ENCODE measurements around the gene CDK8. TPM values are rescaled to one million over a fixed set of nuclear protein-coding genes. Genes with fewer than 3 reads are reported as not detected.

Gene CDK8
- total and polyA plus RNA-seq, 2 experiments from 2014 or later = 16.1 to 27.0 TPM

DNA sequence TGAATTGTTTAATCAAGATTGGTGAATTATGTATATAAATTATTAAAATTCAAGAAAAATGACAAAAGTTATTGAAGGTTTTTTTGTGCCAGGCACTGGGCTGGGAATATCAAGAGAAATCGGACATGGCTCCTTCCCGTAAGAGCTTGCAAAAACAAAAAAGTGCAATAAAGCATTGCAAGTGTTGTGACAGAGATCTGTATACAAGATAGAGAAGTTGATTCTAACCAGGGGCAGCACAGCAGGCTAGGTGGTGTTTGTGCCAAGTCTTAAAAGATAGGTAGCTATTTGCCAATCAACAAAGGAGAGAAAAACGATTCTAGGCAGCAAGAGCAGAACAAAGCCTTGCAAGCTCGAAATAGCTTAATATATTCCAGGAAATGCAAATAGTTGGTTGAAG is 179.8 kb downstream of the CDK8 start:
- Histone ChIP-seq H3K27ac (no peak overlapping the region), H3K9me2 (replicated peaks; ENCODE audit: insufficient read depth) (no peaks in the 10 kb centered on the region), H3K36me3 (replicated peaks; ENCODE audit: insufficient read depth, low read depth) (no peaks in the 10 kb centered on the region), H3K4me3 (no peak overlapping the region), H3K9me3 (ENCODE audit: low read depth) (peaks cover 14% of the 10 kb centered on the region), H4K20me1 (ENCODE audit: insufficient read depth, poor library complexity, severe bottlenecking) (no peaks in the 10 kb centered on the region), H3K4me2 (no peak overlapping the region), H2AFZ (no peak overlapping the region), H3K79me2 (no peaks in the 10 kb centered on the region), H3K27me3 (no peaks in the 10 kb centered on the region), H3K4me1 (ENCODE audit: insufficient read depth) (no peaks in the 10 kb centered on the region)
- DNase-seq (ENCODE audit: low spot score) = no peak
- TF ChIP-seq, protein P1, sequence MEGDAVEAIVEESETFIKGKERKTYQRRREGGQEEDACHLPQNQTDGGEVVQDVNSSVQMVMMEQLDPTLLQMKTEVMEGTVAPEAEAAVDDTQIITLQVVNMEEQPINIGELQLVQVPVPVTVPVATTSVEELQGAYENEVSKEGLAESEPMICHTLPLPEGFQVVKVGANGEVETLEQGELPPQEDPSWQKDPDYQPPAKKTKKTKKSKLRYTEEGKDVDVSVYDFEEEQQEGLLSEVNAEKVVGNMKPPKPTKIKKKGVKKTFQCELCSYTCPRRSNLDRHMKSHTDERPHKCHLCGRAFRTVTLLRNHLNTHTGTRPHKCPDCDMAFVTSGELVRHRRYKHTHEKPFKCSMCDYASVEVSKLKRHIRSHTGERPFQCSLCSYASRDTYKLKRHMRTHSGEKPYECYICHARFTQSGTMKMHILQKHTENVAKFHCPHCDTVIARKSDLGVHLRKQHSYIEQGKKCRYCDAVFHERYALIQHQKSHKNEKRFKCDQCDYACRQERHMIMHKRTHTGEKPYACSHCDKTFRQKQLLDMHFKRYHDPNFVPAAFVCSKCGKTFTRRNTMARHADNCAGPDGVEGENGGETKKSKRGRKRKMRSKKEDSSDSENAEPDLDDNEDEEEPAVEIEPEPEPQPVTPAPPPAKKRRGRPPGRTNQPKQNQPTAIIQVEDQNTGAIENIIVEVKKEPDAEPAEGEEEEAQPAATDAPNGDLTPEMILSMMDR (IDR thresholded peaks at IDR 0.05; ENCODE audit: poor library complexity) = no peak
- no peak for TF ChIP-seq EZH2 (IDR thresholded peaks at IDR 0.05; ENCODE audit: borderline replicate concordance)
- WGBS (ENCODE audit: low lambda C conversion rate, missing lambda C conversion rate) = 77% methylated on average over 4 of the region's 4 CpGs

DNA sequence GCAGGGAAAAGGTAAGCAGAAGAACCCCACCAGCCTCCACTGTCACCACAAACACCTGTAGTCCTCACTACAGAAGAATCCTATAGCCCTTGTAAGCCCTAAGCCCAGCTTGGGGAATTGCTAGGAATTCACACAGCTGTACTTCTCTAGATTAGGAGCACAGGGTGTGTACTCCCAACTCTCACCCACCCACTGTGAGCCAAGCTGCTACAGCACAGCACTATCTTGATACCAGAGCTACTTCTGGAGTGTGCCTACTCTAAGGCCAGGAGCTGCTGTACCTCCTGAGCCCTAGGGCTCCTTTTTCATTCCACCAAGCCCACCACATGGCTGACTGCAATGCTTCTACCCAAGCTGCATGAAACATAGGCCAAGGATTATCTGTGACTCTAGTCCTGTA is 181.2 kb downstream of the CDK8 start:
- H2AFZ ChIP-seq = no peak overlapping the region
- no peaks in the 10 kb centered on the region for H3K36me3 ChIP-seq (replicated peaks; ENCODE audit: insufficient read depth, low read depth)
- H3K9me3 ChIP-seq (ENCODE audit: low read depth) = peaks cover 14% of the 10 kb centered on the region
- H3K79me2 ChIP-seq = no peaks in the 10 kb centered on the region
- no peak overlapping the region for H3K27ac ChIP-seq
- no peaks in the 10 kb centered on the region for H4K20me1 ChIP-seq (ENCODE audit: insufficient read depth, poor library complexity, severe bottlenecking)
- no peaks in the 10 kb centered on the region for H3K9me2 ChIP-seq (replicated peaks; ENCODE audit: insufficient read depth)
- no peak overlapping the region for H3K4me3 ChIP-seq
- H3K4me2 ChIP-seq = no peak overlapping the region
- H3K27me3 ChIP-seq = no peaks in the 10 kb centered on the region
- no peak for TF ChIP-seq EZH2phosphoT487 (IDR thresholded peaks at IDR 0.05; ENCODE audit: low read depth, severe bottlenecking, unreplicated experiment)
- TF ChIP-seq EZH2 (IDR thresholded peaks at IDR 0.05; ENCODE audit: borderline replicate concordance) = no peak
- TF ChIP-seq, protein P1 (IDR thresholded peaks at IDR 0.05; ENCODE audit: poor library complexity) = no peak
- H3K4me1 ChIP-seq (ENCODE audit: insufficient read depth) = no peaks in the 10 kb centered on the region
- DNase-seq (ENCODE audit: low spot score) = no peak

DNA sequence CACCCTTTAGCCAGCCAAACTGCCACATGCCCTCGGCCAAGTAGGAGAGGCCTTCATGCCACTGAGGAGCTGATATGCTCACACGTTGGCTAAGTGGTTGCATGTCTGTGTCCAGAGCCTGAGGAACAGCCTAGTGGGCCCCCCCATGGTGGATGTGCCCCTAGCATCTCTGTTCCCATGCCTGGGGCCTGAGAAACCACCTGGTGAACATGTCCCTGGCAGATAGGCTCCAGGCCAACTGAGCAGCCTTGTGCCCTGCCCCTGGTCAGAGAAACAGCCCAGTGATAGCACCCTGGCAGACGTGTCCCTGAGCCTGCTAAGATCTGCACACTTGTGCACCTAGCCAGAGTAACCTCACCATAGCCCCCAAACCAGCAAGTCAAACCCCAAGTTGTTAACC is 181.7 kb downstream of the CDK8 start:
- Histone ChIP-seq H4K20me1 (ENCODE audit: insufficient read depth, poor library complexity, severe bottlenecking) (no peaks in the 10 kb centered on the region), H3K79me2 (no peaks in the 10 kb centered on the region), H3K9me2 (replicated peaks; ENCODE audit: insufficient read depth) (no peaks in the 10 kb centered on the region), H2AFZ (no peak overlapping the region), H3K27ac (no peak overlapping the region), H3K27me3 (no peaks in the 10 kb centered on the region), H3K4me3 (no peak overlapping the region), H3K9me3 (ENCODE audit: low read depth) (peaks cover 14% of the 10 kb centered on the region), H3K4me1 (ENCODE audit: insufficient read depth) (no peaks in the 10 kb centered on the region), H3K4me2 (no peak overlapping the region), H3K36me3 (replicated peaks; ENCODE audit: insufficient read depth, low read depth) (no peaks in the 10 kb centered on the region)
- TF ChIP-seq, protein P1 (IDR thresholded peaks at IDR 0.05; ENCODE audit: poor library complexity) = no peak
- TF ChIP-seq EZH2 (IDR thresholded peaks at IDR 0.05; ENCODE audit: borderline replicate concordance) = no peak
- no peak for DNase-seq (ENCODE audit: low spot score)
- 69% methylated on average over 3 of the region's 3 CpGs for WGBS (ENCODE audit: low lambda C conversion rate, missing lambda C conversion rate)

DNA sequence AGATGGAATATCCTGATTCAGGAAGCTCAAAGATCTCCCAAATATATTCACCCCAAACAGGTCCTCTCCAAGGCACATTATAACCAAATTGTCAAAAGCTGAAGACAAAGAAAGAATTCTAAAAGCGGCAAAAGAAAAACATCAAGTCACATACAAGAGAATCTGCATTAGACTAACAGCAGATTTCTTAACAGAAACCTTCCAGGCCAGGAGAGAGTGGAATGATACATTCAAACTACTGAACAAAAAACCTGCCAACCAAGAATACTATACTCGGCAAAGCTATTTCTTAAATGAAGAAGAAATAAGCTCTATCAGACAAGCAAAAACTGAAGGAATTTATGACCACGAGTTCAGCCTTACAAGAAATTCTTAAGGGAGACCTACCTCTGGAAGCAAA is 183.0 kb downstream of the CDK8 start:
- Histone ChIP-seq H3K4me2 (no peak overlapping the region), H3K79me2 (no peaks in the 10 kb centered on the region), H2AFZ (no peak overlapping the region), H3K4me1 (ENCODE audit: insufficient read depth) (no peaks in the 10 kb centered on the region), H3K27ac (no peak overlapping the region), H3K27me3 (no peaks in the 10 kb centered on the region), H3K9me2 (replicated peaks; ENCODE audit: insufficient read depth) (no peaks in the 10 kb centered on the region), H3K4me3 (no peak overlapping the region), H4K20me1 (ENCODE audit: insufficient read depth, poor library complexity, severe bottlenecking) (no peaks in the 10 kb centered on the region), H3K36me3 (replicated peaks; ENCODE audit: insufficient read depth, low read depth) (no peaks in the 10 kb centered on the region), H3K9me3 (ENCODE audit: low read depth) (peaks cover 14% of the 10 kb centered on the region)
- DNase-seq (ENCODE audit: low spot score) = no peak
- TF ChIP-seq, protein P1 (IDR thresholded peaks at IDR 0.05; ENCODE audit: poor library complexity) = no peak
- TF ChIP-seq EZH2 (IDR thresholded peaks at IDR 0.05; ENCODE audit: borderline replicate concordance) = no peak
- 88% methylated on average over 3 of the region's 3 CpGs for WGBS (ENCODE audit: low lambda C conversion rate, missing lambda C conversion rate)
